ENCODE results near the gene NAPSA.

DNA sequence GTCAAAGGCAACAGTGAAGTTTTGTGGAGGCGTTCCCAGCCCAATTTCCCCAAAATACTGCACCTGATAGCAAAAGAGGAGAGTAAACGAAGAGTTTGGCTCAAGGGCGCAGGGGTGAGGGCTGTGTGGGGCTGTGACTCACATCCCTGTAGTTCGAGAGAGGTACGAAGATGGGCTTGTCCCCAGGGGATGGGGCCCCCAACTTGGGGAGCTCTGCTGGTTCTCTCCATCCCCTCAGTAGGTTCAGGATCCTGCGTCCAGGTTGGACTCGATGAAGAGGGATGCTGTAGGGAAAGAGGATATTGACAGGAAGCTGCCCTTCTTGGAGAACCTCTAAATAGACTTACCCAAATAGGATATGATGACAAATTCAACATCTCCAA, 3.4 kb downstream of the NAPSA start:
- TF ChIP-seq, protein P1, sequence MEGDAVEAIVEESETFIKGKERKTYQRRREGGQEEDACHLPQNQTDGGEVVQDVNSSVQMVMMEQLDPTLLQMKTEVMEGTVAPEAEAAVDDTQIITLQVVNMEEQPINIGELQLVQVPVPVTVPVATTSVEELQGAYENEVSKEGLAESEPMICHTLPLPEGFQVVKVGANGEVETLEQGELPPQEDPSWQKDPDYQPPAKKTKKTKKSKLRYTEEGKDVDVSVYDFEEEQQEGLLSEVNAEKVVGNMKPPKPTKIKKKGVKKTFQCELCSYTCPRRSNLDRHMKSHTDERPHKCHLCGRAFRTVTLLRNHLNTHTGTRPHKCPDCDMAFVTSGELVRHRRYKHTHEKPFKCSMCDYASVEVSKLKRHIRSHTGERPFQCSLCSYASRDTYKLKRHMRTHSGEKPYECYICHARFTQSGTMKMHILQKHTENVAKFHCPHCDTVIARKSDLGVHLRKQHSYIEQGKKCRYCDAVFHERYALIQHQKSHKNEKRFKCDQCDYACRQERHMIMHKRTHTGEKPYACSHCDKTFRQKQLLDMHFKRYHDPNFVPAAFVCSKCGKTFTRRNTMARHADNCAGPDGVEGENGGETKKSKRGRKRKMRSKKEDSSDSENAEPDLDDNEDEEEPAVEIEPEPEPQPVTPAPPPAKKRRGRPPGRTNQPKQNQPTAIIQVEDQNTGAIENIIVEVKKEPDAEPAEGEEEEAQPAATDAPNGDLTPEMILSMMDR (optimal IDR thresholded peaks at IDR 0.05 in 1 of 3, IDR thresholded peaks at IDR 0.05 in 1 of 3, conservative IDR thresholded peaks at IDR 0.05 in 1 of 3; ENCODE audit: extremely low read depth in 1 of 3, insufficient read depth in 2 of 3, low read length in 3 of 3), result no peak
- no peak for TF ChIP-seq EZH2 (IDR thresholded peaks at IDR 0.05; ENCODE audit: low read length)
